ENCODE measurements around the gene SP100. TPM values are rescaled to one million over a fixed set of nuclear protein-coding genes. Genes with fewer than 3 reads are reported as not detected.

Gene SP100
- total RNA-seq, 1 donor, result 137 TPM

DNA sequence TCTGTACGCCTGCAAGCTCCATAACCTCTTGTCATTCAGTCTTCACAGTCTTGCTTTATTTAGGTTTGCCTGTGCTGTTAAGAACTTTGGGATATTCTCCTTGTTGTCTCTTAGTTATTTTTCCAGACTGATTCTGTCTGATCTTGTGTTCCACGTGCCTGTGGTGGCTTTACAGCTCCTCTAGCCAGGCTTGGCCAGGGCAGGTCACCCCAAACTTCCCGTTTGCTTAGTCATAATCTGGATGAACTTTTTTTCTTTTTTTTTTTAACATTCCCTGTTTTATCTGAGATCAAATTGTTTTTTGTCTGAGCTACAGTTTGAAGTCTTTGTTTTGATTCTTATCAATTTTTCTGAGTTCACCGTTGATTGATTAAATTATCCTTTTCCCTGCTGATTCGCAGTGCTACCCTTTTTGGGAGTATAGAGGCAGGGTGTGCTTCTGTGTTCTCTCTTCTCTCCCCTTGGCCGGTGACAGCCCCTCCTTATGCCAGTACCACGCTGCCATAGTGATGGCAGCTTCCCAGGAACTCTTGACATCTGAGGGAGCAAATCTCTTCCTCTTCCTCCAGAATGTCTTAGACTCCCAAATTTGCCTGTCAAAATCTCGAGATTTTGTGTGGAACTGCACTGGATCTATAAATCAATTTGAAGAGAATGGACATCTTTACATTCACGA is 2.5 kb downstream of the SP100 start:
- peaks cover 4% of the 10 kb centered on the region for H4K20me1 ChIP-seq (ENCODE audit: insufficient read depth, low read length)
- H3K4me1 ChIP-seq (ENCODE audit: insufficient read depth, low read length), result peaks cover 46% of the 10 kb centered on the region
- H3K27ac ChIP-seq (ENCODE audit: low read depth, low read length), result peak overlapping the region; percentile 61
- H2AFZ ChIP-seq (ENCODE audit: low read length), result no peak overlapping the region
- peaks cover 6% of the 10 kb centered on the region for H3K36me3 ChIP-seq (ENCODE audit: insufficient read depth, low read length)
- H3K4me3 ChIP-seq (ENCODE audit: insufficient read depth, low read length), result peak overlapping the region; percentile 51
- peak; percentile 70 for DNase-seq (ENCODE audit: insufficient read length, low spot score, missing footprints)
- H3K9me3 ChIP-seq (ENCODE audit: low read depth, low read length), result no peaks in the 10 kb centered on the region
- H3K27me3 ChIP-seq (ENCODE audit: insufficient read depth, low read length), result no peaks in the 10 kb centered on the region
- TF ChIP-seq, protein P1, sequence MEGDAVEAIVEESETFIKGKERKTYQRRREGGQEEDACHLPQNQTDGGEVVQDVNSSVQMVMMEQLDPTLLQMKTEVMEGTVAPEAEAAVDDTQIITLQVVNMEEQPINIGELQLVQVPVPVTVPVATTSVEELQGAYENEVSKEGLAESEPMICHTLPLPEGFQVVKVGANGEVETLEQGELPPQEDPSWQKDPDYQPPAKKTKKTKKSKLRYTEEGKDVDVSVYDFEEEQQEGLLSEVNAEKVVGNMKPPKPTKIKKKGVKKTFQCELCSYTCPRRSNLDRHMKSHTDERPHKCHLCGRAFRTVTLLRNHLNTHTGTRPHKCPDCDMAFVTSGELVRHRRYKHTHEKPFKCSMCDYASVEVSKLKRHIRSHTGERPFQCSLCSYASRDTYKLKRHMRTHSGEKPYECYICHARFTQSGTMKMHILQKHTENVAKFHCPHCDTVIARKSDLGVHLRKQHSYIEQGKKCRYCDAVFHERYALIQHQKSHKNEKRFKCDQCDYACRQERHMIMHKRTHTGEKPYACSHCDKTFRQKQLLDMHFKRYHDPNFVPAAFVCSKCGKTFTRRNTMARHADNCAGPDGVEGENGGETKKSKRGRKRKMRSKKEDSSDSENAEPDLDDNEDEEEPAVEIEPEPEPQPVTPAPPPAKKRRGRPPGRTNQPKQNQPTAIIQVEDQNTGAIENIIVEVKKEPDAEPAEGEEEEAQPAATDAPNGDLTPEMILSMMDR (IDR thresholded peaks at IDR 0.05; ENCODE audit: extremely low read depth, low read depth, low read length), result no peak
- peak overlapping the region; percentile 81 for H3K4me2 ChIP-seq (ENCODE audit: insufficient read depth, low read length)
- peaks cover 76% of the 10 kb centered on the region for H3K79me2 ChIP-seq (ENCODE audit: insufficient read depth, low read length)

DNA sequence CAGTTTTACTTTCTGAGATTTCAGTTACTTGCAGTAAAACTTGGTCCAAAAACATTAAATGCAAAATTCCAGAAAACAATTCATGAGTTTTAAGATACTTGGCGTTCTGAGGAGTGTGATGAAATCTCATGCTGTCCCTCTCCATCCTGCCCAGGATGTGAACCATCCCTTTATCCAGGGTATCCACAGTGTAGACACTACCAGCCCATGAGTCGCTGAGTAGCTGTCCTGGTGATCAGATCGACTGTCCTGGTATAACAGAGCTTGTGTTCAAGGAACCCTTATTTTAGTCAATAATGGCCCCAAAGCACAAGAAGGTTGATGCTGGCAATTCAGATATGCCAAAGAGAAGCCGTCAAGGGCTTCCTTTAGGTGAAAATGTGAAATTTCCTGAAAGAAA is 3.2 kb downstream of the SP100 start:
- H3K4me3 ChIP-seq (ENCODE audit: insufficient read depth, low read length), result no peak overlapping the region

DNA sequence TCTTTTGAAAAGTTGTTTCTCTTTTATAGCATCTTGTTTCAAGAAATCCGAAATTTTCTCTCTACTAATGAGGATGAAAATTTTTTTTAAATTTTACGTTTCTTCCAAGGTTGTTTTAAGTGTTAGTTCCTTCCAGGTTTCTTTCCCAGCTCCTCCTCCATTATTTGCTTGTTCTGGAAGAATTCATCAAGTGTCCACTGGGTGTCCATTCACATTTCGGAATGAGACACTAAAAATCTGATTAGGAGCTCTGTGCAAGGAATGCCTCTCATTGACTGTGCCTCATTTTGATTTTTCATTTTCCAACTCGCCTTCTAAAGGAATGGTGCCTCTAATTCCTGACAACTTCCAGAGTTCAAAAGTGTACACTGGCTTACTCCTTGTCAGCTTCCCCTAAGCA is 6.1 kb downstream of the SP100 start:
- peaks cover 42% of the 10 kb centered on the region for H3K4me1 ChIP-seq (ENCODE audit: insufficient read depth, low read length)
- H3K36me3 ChIP-seq (ENCODE audit: insufficient read depth, low read length), result peaks cover 6% of the 10 kb centered on the region
- TF ChIP-seq, protein P1 (IDR thresholded peaks at IDR 0.05; ENCODE audit: extremely low read depth, low read depth, low read length), result peak; percentile 26
- no peaks in the 10 kb centered on the region for H3K27me3 ChIP-seq (ENCODE audit: insufficient read depth, low read length)
- no peak overlapping the region for H3K4me2 ChIP-seq (ENCODE audit: insufficient read depth, low read length)
- no peak overlapping the region for H3K4me3 ChIP-seq (ENCODE audit: insufficient read depth, low read length)
- no peak for DNase-seq (ENCODE audit: insufficient read length, low spot score, missing footprints)
- peak overlapping the region; percentile 59 for H3K27ac ChIP-seq (ENCODE audit: low read depth, low read length)
- H3K79me2 ChIP-seq (ENCODE audit: insufficient read depth, low read length), result peaks cover 98% of the 10 kb centered on the region
- peaks cover 10% of the 10 kb centered on the region for H4K20me1 ChIP-seq (ENCODE audit: insufficient read depth, low read length)
- no peak overlapping the region for H2AFZ ChIP-seq (ENCODE audit: low read length)
- no peaks in the 10 kb centered on the region for H3K9me3 ChIP-seq (ENCODE audit: low read depth, low read length)

More for the DNA sequence above, 3.2 kb downstream of the SP100 start:
- Histone ChIP-seq H3K9me3 (ENCODE audit: low read depth, low read length) (no peaks in the 10 kb centered on the region), H3K36me3 (ENCODE audit: insufficient read depth, low read length) (peaks cover 6% of the 10 kb centered on the region), H2AFZ (ENCODE audit: low read length) (no peak overlapping the region), H3K79me2 (ENCODE audit: insufficient read depth, low read length) (peaks cover 83% of the 10 kb centered on the region), H4K20me1 (ENCODE audit: insufficient read depth, low read length) (peaks cover 7% of the 10 kb centered on the region), H3K27ac (ENCODE audit: low read depth, low read length) (peak overlapping the region; percentile 61), H3K4me1 (ENCODE audit: insufficient read depth, low read length) (peaks cover 53% of the 10 kb centered on the region), H3K4me2 (ENCODE audit: insufficient read depth, low read length) (peak overlapping the region; percentile 81), H3K27me3 (ENCODE audit: insufficient read depth, low read length) (no peaks in the 10 kb centered on the region)
- no peak for DNase-seq (ENCODE audit: insufficient read length, low spot score, missing footprints)
- TF ChIP-seq, protein P1 (IDR thresholded peaks at IDR 0.05; ENCODE audit: extremely low read depth, low read depth, low read length), result no peak

DNA sequence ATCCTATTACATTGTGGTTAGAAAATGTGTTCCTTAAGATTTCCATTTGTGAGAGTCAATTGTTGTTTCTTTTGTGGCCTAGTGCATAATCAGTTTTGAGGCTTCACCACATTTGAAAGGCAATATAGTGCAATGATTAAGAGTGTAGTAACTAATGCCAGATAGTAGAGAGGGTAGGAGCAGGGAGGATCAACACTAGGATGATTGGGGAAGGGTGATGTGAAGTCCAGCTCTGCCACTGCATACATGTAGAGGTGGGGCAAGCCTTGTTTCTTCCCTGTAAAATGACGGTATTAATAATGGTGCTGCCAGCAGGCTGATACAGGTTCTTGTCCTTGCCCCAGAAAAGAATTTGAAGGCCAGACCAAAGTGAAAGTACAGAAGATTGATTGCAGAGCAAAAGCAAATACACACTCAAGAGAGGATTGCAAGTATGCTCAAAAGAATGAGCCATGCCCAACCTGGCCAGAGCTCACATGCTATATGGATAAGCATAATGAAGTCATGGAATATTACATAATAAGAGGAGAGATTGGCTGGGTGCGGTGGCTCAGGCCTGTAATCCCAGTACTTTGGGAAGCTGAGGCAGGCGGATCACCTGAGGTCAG is 8.0 kb downstream of the SP100 start:
- DNase-seq (ENCODE audit: insufficient read length, low spot score, missing footprints), result peak; percentile 62
- Histone ChIP-seq H3K27me3 (ENCODE audit: insufficient read depth, low read length) (no peaks in the 10 kb centered on the region), H4K20me1 (ENCODE audit: insufficient read depth, low read length) (peaks cover 12% of the 10 kb centered on the region), H3K79me2 (ENCODE audit: insufficient read depth, low read length) (peaks cover 95% of the 10 kb centered on the region), H3K4me2 (ENCODE audit: insufficient read depth, low read length) (peak overlapping the region; percentile 61), H3K4me1 (ENCODE audit: insufficient read depth, low read length) (peaks cover 25% of the 10 kb centered on the region), H3K27ac (ENCODE audit: low read depth, low read length) (peak overlapping the region; percentile 59), H3K36me3 (ENCODE audit: insufficient read depth, low read length) (peaks cover 6% of the 10 kb centered on the region), H3K9me3 (ENCODE audit: low read depth, low read length) (no peaks in the 10 kb centered on the region), H3K4me3 (ENCODE audit: insufficient read depth, low read length) (peak overlapping the region; percentile 44), H2AFZ (ENCODE audit: low read length) (no peak overlapping the region)
- TF ChIP-seq, protein P1 (IDR thresholded peaks at IDR 0.05; ENCODE audit: extremely low read depth, low read depth, low read length), result no peak

All from osteoblast (primary cell).